ENCODE results near the gene KBTBD3.
"Not testable (repeated sequence)": the region's sequence is repeated elsewhere in the genome, so short reads cannot be mapped to it uniquely, and the experiment has no call there.

The KBTBD3 gene

DNA sequence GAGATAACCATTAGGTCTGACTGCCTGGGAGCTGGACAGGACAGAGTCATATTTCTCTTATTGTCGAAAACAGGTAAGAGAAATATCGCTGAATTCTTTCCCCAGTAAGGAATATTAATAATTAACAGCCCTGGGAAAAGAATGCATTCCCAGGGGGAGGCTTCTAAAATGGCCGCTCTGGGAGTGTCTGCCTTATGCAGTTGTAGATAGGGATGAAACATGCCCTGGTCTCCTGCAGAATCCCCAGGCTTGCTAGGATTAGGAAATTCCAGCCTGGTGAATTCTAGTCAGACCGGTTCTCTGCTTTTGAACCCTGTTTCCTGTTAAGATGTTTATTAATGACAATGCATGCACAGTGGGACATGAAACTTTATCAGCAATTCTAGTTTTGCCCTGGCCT lies 74.1 kb downstream of the KBTBD3 start:
- not testable (repeated sequence) for DNase-seq

DNA sequence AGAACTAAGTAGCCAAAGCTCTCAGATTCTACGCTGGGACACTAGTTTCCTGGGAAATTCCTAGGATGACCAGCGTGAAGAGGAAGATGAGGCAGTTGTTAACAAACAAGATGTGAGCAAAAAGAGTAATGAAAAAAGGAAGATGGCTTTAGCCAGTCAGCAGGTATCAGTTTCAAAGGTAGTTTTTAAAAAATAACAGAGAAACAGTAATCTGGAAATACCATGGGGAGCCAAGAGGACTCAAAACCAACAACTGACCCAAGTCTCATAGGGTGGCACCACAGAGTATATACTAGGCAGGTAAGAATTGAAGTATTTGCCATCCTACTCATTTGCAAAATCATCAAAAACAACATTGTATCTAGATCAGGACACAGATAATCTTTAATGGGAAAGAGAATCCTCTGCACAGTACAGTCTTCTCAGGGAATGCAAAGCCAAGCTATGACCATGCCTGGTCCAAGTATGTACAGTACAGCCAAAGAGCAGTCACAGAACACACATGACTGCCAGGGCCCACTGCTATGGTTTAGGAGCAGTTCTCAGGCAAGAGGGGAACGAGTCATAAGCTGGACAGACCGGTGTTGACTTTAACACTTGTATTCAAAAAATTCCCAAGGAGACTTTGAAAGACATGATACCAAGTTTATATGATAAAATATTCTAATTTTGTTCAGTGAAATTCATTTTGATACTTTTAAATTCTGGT lies 75.7 kb downstream of the KBTBD3 start:
- no peak for DNase-seq

All from EL (cell line).